ENCODE measurements around the gene IGF2R. TPM values are rescaled to one million over a fixed set of nuclear protein-coding genes. Genes with fewer than 3 reads are reported as not detected.

The IGF2R gene
- total and polyA plus RNA-seq, 8 donors = 2.0 to 70.5 (median 31.5) TPM

DNA sequence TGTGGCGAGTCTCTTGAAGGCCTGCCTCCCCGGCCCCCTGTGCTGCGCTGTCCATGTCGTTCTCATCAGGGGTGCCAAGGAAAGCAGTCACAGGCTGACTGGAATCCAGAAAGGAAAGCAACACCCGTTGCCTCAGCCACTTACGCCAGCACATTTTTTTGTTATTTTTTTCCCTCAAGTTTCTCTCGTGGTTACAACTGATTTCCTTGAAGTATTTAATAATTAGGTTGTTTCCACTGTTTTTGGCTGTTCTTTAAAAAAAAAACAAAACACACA is 134.9 kb downstream of the IGF2R start:
- Histone ChIP-seq H3K4me1 (peaks cover 0 to 8% (median 0%) of the 10 kb centered on the region in 4 donors), H3K36me3 (peaks cover 21 to 84% (median 78%) of the 10 kb centered on the region in 4 donors), H3K27me3 (no peaks in the 10 kb centered on the region), H3K9me3 (no peaks in the 10 kb centered on the region), H3K4me3 (no peak overlapping the region), H3K27ac (no peak overlapping the region)
- no peak for DNase-seq
- 89 to 93% (median 91%) methylated on average over 7 of the region's 7 CpGs for WGBS, 5 donors
- intact Hi-C loops (cut with DNase I; ENCODE audit: low total_unique reads) = no loop called here
- no peak for TF ChIP-seq CTCF (IDR thresholded peaks at IDR 0.05)

DNA sequence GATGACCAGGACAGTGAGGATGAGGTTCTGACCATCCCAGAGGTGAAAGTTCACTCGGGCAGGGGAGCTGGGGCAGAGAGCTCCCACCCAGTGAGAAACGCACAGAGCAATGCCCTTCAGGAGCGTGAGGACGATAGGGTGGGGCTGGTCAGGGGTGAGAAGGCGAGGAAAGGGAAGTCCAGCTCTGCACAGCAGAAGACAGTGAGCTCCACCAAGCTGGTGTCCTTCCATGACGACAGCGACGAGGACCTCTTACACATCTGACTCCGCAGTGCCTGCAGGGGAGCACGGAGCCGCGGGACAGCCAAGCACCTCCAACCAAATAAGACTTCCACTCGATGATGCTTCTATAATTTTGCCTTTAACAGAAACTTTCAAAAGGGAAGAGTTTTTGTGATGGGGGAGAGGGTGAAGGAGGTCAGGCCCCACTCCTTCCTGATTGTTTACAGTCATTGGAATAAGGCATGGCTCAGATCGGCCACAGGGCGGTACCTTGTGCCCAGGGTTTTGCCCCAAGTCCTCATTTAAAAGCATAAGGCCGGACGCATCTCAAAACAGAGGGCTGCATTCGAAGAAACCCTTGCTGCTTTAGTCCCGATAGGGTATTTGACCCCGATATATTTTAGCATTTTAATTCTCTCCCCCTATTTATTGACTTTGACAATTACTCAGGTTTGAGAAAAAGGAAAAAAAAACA is 136.1 kb downstream of the IGF2R start:
- TF ChIP-seq EP300 (IDR thresholded peaks at IDR 0.05) (no peak), POLR2AphosphoS5 (IDR thresholded peaks at IDR 0.05) (no peak), POLR2A (IDR thresholded peaks at IDR 0.05) (no peak), CTCF (IDR thresholded peaks at IDR 0.05) (no peak)
- H3K4me3 ChIP-seq = no peak overlapping the region
- H3K36me3 ChIP-seq = peaks cover 21 to 78% (median 69%) of the 10 kb centered on the region in 4 donors
- intact Hi-C loops (cut with DNase I; ENCODE audit: low total_unique reads) = no loop called here
- H3K9me3 ChIP-seq = no peaks in the 10 kb centered on the region
- H3K4me1 ChIP-seq = peaks cover 0 to 5% (median 0%) of the 10 kb centered on the region in 4 donors
- no peak for DNase-seq
- H3K27ac ChIP-seq = no peak overlapping the region
- no peaks in the 10 kb centered on the region for H3K27me3 ChIP-seq
- WGBS, 5 donors = 93 to 96% (median 94%) methylated on average over 20 of the region's 20 CpGs

- Histone ChIP-seq H3K27me3 (no peaks in the 10 kb centered on the region), H3K4me3 (no peak overlapping the region), H3K27ac (no peak overlapping the region), H3K4me1 (no peaks in the 10 kb centered on the region), H3K9me3 (no peaks in the 10 kb centered on the region), H3K36me3 (peaks cover 21 to 75% (median 68%) of the 10 kb centered on the region in 4 donors)
- 93 to 97% (median 96%) methylated on average over 14 of the region's 14 CpGs for WGBS, 5 donors
- DNase-seq = no peak
- no peak for TF ChIP-seq EP300 (IDR thresholded peaks at IDR 0.05)
- TF ChIP-seq CTCF (IDR thresholded peaks at IDR 0.05) = no peak
- no peak for TF ChIP-seq POLR2AphosphoS5 (IDR thresholded peaks at IDR 0.05)
- no peak for TF ChIP-seq POLR2A (IDR thresholded peaks at IDR 0.05)
- intact Hi-C loops (cut with DNase I; ENCODE audit: low total_unique reads) = no loop called here
Observed at GRCh38 chr6:160106010-160106409, 137.1 kb downstream of the IGF2R start.

- intact Hi-C loops (cut with DNase I; ENCODE audit: low total_unique reads) = no loop called here
- DNase-seq = no peak
- peaks cover 21 to 70% (median 61%) of the 10 kb centered on the region in 4 donors for H3K36me3 ChIP-seq
Observed at GRCh38 chr6:160106701-160107100, 137.8 kb downstream of the IGF2R start.

More at GRCh38 chr6:160106701-160107100, 137.8 kb downstream of the IGF2R start:
- no peak for TF ChIP-seq POLR2A (IDR thresholded peaks at IDR 0.05)
- no peak for TF ChIP-seq CTCF (IDR thresholded peaks at IDR 0.05)
- TF ChIP-seq POLR2AphosphoS5 (IDR thresholded peaks at IDR 0.05) = no peak
- TF ChIP-seq EP300 (IDR thresholded peaks at IDR 0.05) = no peak
- Histone ChIP-seq H3K27me3 (no peaks in the 10 kb centered on the region), H3K4me1 (no peaks in the 10 kb centered on the region), H3K9me3 (no peaks in the 10 kb centered on the region), H3K4me3 (no peak overlapping the region), H3K27ac (no peak overlapping the region)
- WGBS, 5 donors = 66 to 81% (median 77%) methylated on average over 4 of the region's 4 CpGs

Data from stomach (tissue), 9 donors.